ENCODE results near the gene THADA.
A peak's percentile ranks its signal among the peaks of the same experiment; 100 is the strongest.
"Not testable (repeated sequence)": the region's sequence is repeated elsewhere in the genome, so short reads cannot be mapped to it uniquely, and the experiment has no call there.

Gene THADA

DNA sequence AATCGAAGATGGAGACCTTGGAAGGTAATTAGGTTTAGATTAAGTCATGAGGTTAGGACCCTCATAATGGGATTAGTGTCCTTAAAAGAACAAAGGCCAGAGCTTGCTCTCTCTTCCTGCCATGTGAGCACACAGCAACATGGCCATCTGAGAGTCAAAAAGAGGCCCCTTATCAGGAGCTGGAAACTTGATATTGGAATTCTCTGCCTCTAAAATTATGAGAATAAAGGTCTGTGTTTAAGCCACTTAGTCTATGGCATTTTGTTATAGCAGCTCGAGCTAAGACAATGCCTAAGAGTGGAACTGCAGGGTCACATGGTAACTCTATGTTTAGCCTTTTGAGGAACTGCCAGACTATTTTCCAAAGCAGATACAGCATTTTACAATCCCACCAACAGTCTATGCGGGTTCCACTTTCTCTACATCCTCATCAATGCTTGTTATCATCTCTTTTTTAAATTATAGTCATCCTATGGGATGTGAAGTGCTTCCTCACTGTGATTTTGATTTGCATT, 42.4 kb downstream of the THADA start:
- peaks cover 0 to 10% (median 7%) of the 10 kb centered on the region in 11 experiments; a peak in 13 of 22 replicates for H3K9me3 ChIP-seq (replicated peaks in 1 of 11)
- H3K4me1 ChIP-seq, result peaks cover 0 to 13% (median 0%) of the 10 kb centered on the region in 10 experiments; a peak in 6 of 20 replicates
- H3K4me3 ChIP-seq, result no peak overlapping the region
- H3K4me2 ChIP-seq, result peak overlapping the region in 2 of 11 experiments; percentile 61 to 77; a peak in 4 of 22 replicates
- no peak for TF ChIP-seq Cebpa-rat (IDR thresholded peaks at IDR 0.05)
- no peaks in the 10 kb centered on the region; a peak in 1 of 22 replicates for H4K20me1 ChIP-seq
- H3K27ac ChIP-seq, result no peak overlapping the region
- no peak overlapping the region for H3K9ac ChIP-seq
- H3K36me3 ChIP-seq, result peaks cover 63 to 97% (median 80%) of the 10 kb centered on the region in 11 experiments
- H3K27me3 ChIP-seq, result no peaks in the 10 kb centered on the region

- peaks cover 51 to 84% (median 69%) of the 10 kb centered on the region in 11 experiments for H3K36me3 ChIP-seq
Measured at GRCh38 chr2:43551990-43552389, 43.8 kb downstream of the THADA start.

GRCh38 chr2:43548381-43548780, 47.5 kb downstream of the THADA start:
- Histone ChIP-seq H3K36me3 (peaks cover 31 to 50% (median 46%) of the 10 kb centered on the region in 11 experiments), H3K9me3 (replicated peaks in 1 of 11) (peaks cover 0 to 11% (median 7%) of the 10 kb centered on the region in 11 experiments; a peak in 13 of 22 replicates)
- H3K4me2 ChIP-seq, H3K27ac ChIP-seq, H3K27me3 ChIP-seq, H3K4me3 ChIP-seq, H3K9ac ChIP-seq, H3K4me1 ChIP-seq, H4K20me1 ChIP-seq: not testable (repeated sequence)

More at GRCh38 chr2:43551990-43552389, 43.8 kb downstream of the THADA start:
- Histone ChIP-seq H3K27ac (no peak overlapping the region), H3K4me1 (peaks cover 0 to 13% (median 0%) of the 10 kb centered on the region in 10 experiments; a peak in 6 of 20 replicates), H3K27me3 (no peaks in the 10 kb centered on the region), H3K9ac (no peak overlapping the region), H3K9me3 (replicated peaks in 1 of 11) (peaks cover 0 to 11% (median 7%) of the 10 kb centered on the region in 11 experiments; a peak in 13 of 22 replicates), H3K4me2 (no peak overlapping the region), H3K4me3 (no peak overlapping the region), H4K20me1 (no peaks in the 10 kb centered on the region; a peak in 1 of 22 replicates)
- TF ChIP-seq Cebpa-rat (IDR thresholded peaks at IDR 0.05), result no peak

DNA sequence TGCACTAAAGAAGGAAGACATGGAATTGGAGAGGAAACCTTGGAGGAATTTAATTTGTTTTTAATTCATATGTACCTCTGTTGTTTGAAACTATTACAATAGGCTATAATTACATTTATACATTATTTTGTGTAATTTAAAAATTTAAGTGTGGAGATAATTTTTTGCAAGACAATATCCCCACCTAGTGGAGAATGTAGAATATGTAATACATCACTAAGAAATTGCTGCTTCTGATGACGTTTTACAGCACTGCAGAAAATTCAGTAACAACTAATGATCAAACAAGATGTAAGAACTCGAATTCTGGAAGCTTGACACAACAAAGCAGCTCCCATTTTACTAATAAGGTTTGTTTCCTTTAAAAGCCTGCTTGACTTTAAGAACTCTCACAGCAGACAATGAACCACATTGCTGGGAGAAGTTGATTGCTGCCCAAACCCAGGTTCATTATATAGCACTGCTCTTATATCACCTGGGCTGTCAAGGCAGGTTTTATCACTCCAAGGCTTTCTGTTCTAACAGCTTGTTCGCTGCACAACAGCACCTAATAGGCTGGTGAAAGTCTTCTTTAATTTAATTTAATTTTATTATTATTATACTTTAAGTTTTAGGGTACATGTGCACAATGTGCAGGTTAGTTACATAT, 53.4 kb downstream of the THADA start:
- Histone ChIP-seq H3K9me3 (replicated peaks in 1 of 11) (no peaks in the 10 kb centered on the region), H3K4me2 (no peak overlapping the region), H3K27me3 (no peaks in the 10 kb centered on the region), H3K9ac (no peak overlapping the region), H4K20me1 (no peaks in the 10 kb centered on the region), H3K4me3 (no peak overlapping the region), H3K4me1 (peaks cover 2 to 43% (median 18%) of the 10 kb centered on the region in 10 experiments; a peak in 19 of 20 replicates), H3K36me3 (peaks cover 0 to 29% (median 3%) of the 10 kb centered on the region in 11 experiments; a peak in 6 of 22 replicates), H3K27ac (no peak overlapping the region)
- TF ChIP-seq Cebpa-rat (IDR thresholded peaks at IDR 0.05), result no peak

DNA sequence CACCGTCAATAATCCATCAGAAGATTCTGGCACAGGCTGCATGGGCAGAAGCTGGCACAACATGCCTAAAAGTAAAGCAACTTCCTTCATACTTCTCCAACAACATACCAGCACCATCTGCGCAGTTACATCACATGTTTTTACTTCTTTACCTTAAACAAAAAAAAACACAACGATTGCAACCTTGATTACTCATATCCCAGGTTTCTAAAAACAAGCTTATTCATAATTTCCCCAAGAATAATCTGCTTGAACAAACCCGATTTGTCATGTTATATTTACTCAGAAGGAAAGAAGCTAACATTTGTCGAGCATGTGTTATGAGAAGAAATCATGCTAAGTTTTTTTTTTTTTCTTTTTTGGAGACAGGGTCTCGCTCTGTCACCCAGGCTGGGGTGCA, 54.7 kb downstream of the THADA start:
- H3K27me3 ChIP-seq, result no peaks in the 10 kb centered on the region
- no peak for TF ChIP-seq Cebpa-rat (IDR thresholded peaks at IDR 0.05)
- H3K9ac ChIP-seq, result no peak overlapping the region
- peak overlapping the region in 2 of 11 experiments; percentile 1 to 49; a peak in 1 of 22 replicates for H3K4me2 ChIP-seq
- H3K4me3 ChIP-seq, result no peak overlapping the region
- H3K9me3 ChIP-seq (replicated peaks in 1 of 11), result no peaks in the 10 kb centered on the region
- H3K36me3 ChIP-seq, result peaks cover 0 to 35% (median 3%) of the 10 kb centered on the region in 11 experiments; a peak in 8 of 22 replicates
- H3K4me1 ChIP-seq, result peaks cover 10 to 55% (median 25%) of the 10 kb centered on the region in 10 experiments
- H3K27ac ChIP-seq, result 0 out of 22 replicates have a peak overlapping the region, but pooled peaks of 1 of the 11 experiments have one; percentile 7
- H4K20me1 ChIP-seq, result no peaks in the 10 kb centered on the region; a peak in 1 of 22 replicates

- Histone ChIP-seq H3K27ac (peak overlapping the region in 4 of 11 experiments; percentile 2 to 67 (median 18); a peak in 6 of 22 replicates), H3K9ac (no peak overlapping the region), H3K4me3 (no peak overlapping the region), H4K20me1 (no peaks in the 10 kb centered on the region; a peak in 1 of 22 replicates), H3K9me3 (replicated peaks in 1 of 11) (no peaks in the 10 kb centered on the region), H3K36me3 (peaks cover 0 to 44% (median 12%) of the 10 kb centered on the region in 11 experiments; a peak in 11 of 22 replicates), H3K4me1 (peaks cover 10 to 58% (median 25%) of the 10 kb centered on the region in 10 experiments), H3K4me2 (peak overlapping the region in 6 of 11 experiments; percentile 3 to 97 (median 40); a peak in 9 of 22 replicates), H3K27me3 (no peaks in the 10 kb centered on the region)
- TF ChIP-seq Cebpa-rat (IDR thresholded peaks at IDR 0.05), result no peak; a peak in 1 of 22 replicates
Measured at GRCh38 chr2:43540021-43540779, 55.6 kb downstream of the THADA start.

DNA sequence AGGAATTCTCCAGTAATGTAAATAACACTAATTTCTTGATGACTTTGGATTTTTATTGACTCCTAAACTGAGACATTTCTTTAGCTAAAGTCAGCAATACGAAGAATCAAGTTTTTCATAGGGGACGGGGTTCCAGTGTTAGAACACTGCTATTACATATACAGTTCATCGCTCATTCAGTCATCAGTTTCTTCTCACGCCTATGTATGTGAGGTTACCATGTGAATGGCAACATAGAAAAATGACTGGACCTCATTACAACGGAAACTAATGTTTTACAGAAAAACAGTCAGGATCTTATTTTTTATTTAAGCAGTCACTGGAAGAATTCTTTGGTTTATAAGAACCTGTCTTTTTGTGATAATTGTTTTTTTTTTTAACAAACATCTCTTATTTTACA, 56.4 kb downstream of the THADA start:
- peaks cover 10 to 58% (median 25%) of the 10 kb centered on the region in 10 experiments for H3K4me1 ChIP-seq
- no peak overlapping the region for H3K4me3 ChIP-seq
- H4K20me1 ChIP-seq, result no peaks in the 10 kb centered on the region; a peak in 1 of 22 replicates
- peaks cover 0 to 50% (median 14%) of the 10 kb centered on the region in 11 experiments; a peak in 12 of 22 replicates for H3K36me3 ChIP-seq
- peak overlapping the region in 4 of 11 experiments; percentile 2 to 67 (median 18); a peak in 5 of 22 replicates for H3K27ac ChIP-seq
- no peak overlapping the region for H3K9ac ChIP-seq
- no peaks in the 10 kb centered on the region for H3K9me3 ChIP-seq (replicated peaks in 1 of 11)
- peak overlapping the region in 3 of 11 experiments; percentile 78 to 97 (median 85); a peak in 3 of 22 replicates for H3K4me2 ChIP-seq
- no peaks in the 10 kb centered on the region for H3K27me3 ChIP-seq
- no peak for TF ChIP-seq Cebpa-rat (IDR thresholded peaks at IDR 0.05)

GRCh38 chr2:43538034-43538670, 57.7 kb downstream of the THADA start:
- no peak overlapping the region for H3K4me3 ChIP-seq
- H3K36me3 ChIP-seq, result peaks cover 0 to 54% (median 14%) of the 10 kb centered on the region in 11 experiments; a peak in 12 of 22 replicates
- no peak for TF ChIP-seq Cebpa-rat (IDR thresholded peaks at IDR 0.05)
- H3K27me3 ChIP-seq, result no peaks in the 10 kb centered on the region
- peaks cover 10 to 58% (median 25%) of the 10 kb centered on the region in 10 experiments for H3K4me1 ChIP-seq
- peak overlapping the region in 3 of 11 experiments; percentile 3 to 67 (median 64); a peak in 3 of 22 replicates for H3K27ac ChIP-seq
- H3K4me2 ChIP-seq, result peak overlapping the region in 6 of 11 experiments; percentile 47 to 97 (median 66); a peak in 12 of 22 replicates
- H3K9me3 ChIP-seq (replicated peaks in 1 of 11), result 0 out of 22 replicates have a peak, but pooled peaks cover 0 to 5% (median 0%) of the 10 kb centered on the region in 11 experiments
- no peaks in the 10 kb centered on the region; a peak in 1 of 22 replicates for H4K20me1 ChIP-seq
- H3K9ac ChIP-seq, result peak overlapping the region in 2 of 11 experiments; percentile 4 to 5; a peak in 2 of 22 replicates
